ENCODE data around the gene GPBP1.
A peak's percentile ranks its signal among the peaks of the same experiment; 100 is the strongest.
"Not testable (repeated sequence)": the region's sequence is repeated elsewhere in the genome, so short reads cannot be mapped to it uniquely, and the experiment has no call there.

Gene GPBP1

GRCh38 chr5:57292336-57292735, 118.5 kb downstream of the GPBP1 start:
- DNase-seq: no peak

GRCh38 chr5:57298295-57298984, 124.6 kb downstream of the GPBP1 start:
- peak; percentile 22 for DNase-seq

- DNase-seq: peak; percentile 17
These were observed 125.2 kb downstream of the GPBP1 start for GRCh38 chr5:57298985-57299491.

GRCh38 chr5:57299986-57300385, 126.1 kb downstream of the GPBP1 start:
- no peak for DNase-seq

GRCh38 chr5:57302164-57302563, 128.3 kb downstream of the GPBP1 start:
- no peak for DNase-seq

- DNase-seq: no peak
These were observed 128.8 kb downstream of the GPBP1 start for GRCh38 chr5:57302643-57303042.

GRCh38 chr5:57303985-57304384, 130.1 kb downstream of the GPBP1 start:
- no peak for DNase-seq

- DNase-seq: no peak
These were observed 131.1 kb downstream of the GPBP1 start for GRCh38 chr5:57304931-57305330.

GRCh38 chr5:57306359-57306758, 132.5 kb downstream of the GPBP1 start:
- DNase-seq: no peak

GRCh38 chr5:57307516-57307915, 133.7 kb downstream of the GPBP1 start:
- DNase-seq: no peak

- DNase-seq: not testable (repeated sequence)
These were observed 135.2 kb downstream of the GPBP1 start for GRCh38 chr5:57309022-57309421.

- DNase-seq: no peak
These were observed 137.4 kb downstream of the GPBP1 start for GRCh38 chr5:57311251-57311650.

- no peak for DNase-seq
These were observed 138.3 kb downstream of the GPBP1 start for GRCh38 chr5:57311921-57312735.

GRCh38 chr5:57313716-57314115, 139.9 kb downstream of the GPBP1 start:
- DNase-seq: no peak

Measured in NCI-H2107 (cell line).